ENCODE data around the gene OR9Q1.

- TF ChIP-seq POLR2A (IDR thresholded peaks at IDR 0.05; ENCODE audit: low read depth) (no peak), CTCF (IDR thresholded peaks at IDR 0.05) (no peak), EP300 (IDR thresholded peaks at IDR 0.05) (no peak)
Observed at GRCh38 chr11:58060535-58060934, 36.9 kb downstream of the OR9Q1 start.
